PC-3 (cell line): ENCODE measurements around the gene MRTFA.

Source experiments
- CTCF ChIP-seq: fragments of 300-600 bp; sonication (generic); conservative IDR thresholded peaks from 2 replicates; pipeline ENCODE4 v1.5.1; 2017; ENCODE audit warnings: antibody characterized with exemption, low read depth, mild to moderate bottlenecking, low read length
- EZH2 ChIP-seq: fragments of 300-600 bp; sonication (generic); IDR thresholded peaks from one replicate; pipeline ENCODE4 v1.6.1; 2017; ENCODE audit warnings: antibody characterized with exemption, mild to moderate bottlenecking, low read length; ENCODE audit not compliant: unreplicated experiment

- TF ChIP-seq CTCF (no peak), EZH2 (no peak)
Observed at GRCh38 chr22:40636380-40637182, at the start of gene MRTFA.
